NCI-H2081 treated with DMSO at 0.1 percent for 48 hours (cell line): Measurements from ENCODE around the gene KRTAP10-3.

Experiments
- DNase-seq: peaks from one replicate; lab custom pipeline; 2025; lab: John Stamatoyannopoulos, UW

KRTAP10-3 gene

DNA sequence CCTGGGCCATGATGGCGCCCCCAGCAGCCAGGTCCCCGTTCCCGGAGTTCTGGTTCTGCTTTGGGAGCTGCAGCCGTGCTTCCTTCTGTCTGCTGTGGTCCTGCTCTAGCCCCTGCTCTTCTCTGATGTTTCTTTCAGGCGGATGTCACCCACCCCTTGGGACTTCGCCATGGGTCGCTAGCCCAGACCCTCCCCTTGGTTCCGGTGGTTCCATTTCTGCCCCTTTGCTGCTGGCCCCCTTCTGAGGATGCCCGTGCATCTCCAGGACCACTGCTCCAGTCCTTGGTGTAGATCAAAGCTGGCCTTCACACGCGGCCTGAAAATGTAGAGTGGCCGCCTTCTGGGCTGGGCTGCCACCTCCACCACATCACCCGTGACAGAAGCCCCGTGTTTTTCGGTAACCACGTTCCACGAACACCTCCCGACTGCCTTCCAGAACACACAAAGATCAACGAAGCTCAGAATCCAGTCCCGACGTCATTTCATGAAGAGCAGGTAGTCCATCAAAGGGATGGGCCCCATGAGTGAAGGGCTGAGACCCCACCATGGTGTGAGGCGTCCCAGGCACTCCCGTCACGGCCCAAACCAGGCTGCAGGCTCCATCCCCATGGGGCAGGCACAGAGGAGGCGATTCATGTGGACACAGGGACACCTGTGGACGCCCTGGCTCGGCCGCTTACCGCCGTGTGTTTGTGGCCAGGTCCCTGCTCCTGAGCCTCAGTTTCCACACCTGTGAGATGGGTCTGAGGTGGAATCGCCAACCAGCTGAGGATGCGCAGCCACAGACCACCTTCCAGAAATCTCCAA is 43.0 kb downstream of the KRTAP10-3 start:
- DNase-seq: no peak

DNA sequence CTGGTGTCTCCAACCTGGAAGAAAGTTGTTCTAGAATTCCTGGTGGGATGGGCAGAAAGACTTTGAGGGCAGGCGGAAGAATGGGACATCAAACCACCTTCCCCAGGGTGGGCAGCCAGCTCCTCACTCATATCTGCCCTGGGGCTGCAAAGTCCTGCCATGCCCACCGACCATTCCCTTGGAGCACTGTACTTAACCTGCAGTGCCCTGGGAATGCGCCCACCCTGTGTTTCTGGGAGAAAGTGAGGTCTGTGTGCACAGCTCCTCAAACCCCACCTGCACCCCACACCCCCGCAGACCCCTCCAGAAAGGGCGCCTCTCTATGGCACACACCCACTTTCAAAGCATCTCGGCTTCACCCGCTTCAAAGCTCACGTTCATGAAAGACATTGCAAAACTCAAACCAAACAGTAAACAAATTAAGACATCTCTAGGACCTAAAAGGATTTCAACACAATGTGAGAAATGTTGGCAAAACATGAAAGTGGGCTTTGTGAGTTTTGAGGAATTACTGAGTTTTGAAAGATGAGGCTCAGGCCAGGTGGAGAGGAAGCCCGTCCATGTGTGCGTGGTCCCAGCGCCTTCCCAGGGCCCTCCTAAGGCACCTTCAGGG is 43.7 kb downstream of the KRTAP10-3 start:
- no peak for DNase-seq

DNA sequence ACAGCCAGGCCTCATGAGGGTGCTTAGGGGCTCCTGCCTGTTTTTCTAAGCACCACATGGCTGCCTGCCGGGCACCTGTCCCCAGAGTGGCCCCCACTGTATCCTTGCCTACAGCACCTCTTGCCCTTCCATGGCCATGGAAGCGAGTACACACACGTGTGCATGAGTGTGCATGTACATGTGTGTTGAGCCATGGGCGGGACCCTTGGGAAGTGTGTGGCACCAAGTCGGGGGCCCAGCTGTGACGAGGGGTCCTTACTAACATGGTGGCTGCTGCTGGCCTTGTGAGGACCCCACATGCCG is 44.4 kb downstream of the KRTAP10-3 start:
- no peak for DNase-seq

DNA sequence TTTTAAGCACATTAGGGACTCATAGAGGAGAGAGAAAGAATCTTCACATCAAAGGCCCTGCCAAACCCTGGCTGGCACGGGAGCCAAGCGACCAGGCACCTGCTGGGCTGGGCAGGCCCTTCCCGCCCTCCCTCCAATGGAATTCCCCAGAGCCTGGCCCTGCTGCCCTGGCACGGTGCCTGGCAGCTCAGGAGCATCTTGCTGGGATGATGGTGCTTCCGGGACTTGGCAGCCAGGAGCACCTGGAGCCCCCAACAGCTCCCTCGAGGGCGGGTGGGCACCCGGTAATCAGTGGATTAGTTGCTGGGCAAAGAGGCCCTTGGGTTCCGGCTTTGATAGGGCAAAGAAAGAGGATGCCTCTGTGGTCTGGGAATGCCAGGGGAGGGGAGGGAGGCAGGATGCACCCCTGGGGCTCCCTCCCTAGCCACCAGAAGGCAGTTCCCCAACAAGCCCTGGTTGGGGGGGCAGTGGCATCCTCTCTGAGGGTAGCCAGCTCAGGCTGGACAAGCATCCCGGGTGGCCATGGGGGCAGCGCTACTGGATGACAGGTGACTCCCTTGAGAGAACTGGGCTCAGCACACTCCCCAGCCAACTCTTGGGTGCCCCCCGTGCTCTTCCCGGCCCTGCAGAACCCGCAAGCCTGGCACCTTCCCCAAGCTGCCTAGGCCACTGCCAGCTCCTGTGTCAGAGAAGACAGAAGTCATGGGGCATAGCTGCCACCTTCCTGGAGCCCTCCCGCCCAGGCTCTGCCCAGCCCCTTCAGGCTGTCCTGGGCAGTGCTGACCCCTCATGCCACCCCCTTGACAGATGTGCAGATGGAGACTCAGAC is 45.0 kb downstream of the KRTAP10-3 start:
- no peak for DNase-seq

DNA sequence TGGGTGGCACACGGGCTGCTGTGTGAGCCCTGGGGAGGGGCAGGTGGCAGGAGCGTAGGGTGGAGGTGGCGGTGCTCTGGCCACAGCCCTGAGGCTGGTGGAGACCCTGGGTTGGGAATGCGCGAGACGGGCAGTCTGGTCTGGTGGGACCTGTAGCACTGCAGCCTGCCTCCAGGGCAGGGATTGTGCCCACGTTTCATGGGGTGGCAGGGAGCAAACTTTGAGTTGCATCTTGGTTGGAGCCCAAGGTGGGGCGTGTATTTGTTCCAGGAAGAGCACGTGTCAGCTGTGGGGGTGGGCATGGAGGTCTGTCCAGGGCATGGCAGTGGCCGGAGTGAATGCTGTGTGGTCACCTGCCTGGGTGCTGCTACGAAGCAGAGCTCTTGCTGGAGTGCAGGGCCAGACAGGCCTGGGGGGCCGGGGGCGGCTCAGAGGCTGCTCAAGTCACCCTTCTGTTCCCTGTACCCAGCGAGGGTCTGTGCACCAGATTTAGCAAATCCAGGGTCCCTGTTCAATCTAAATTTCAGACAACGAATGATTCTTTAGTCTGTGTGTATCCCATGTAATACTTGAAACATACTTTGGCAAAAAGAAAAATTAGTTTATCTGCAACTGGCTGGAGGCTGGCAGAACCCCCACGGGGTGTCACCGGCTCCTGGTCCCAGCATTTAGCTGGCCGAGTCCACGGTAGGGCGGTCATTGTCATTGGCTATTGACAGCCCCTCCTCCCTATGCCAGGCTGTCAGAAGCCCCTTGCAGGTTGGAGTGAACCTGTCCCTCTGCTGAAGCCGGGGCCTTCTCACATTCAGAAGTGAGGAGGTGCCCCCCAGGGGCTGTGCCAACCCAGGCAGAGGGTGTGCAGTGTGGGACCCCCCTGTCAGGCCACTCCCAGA is 45.9 kb downstream of the KRTAP10-3 start:
- DNase-seq: no peak

DNA sequence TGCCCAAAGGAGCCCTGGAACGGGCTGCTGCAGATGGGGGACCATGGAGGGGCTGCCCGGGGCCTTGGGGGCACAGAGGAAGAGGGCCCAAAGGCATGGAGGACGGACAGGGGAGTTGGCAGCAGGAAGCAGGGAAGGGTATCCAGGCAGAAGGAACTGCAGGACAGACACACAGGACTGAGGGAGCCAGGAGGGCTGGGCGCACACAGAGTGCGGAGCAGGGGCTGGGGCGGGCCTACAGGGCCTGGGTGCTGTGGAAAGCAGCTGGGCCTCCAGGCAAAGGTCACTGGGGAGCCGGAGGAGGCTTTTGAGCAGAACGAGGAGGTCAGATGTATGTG is 46.7 kb downstream of the KRTAP10-3 start:
- DNase-seq: no peak

DNA sequence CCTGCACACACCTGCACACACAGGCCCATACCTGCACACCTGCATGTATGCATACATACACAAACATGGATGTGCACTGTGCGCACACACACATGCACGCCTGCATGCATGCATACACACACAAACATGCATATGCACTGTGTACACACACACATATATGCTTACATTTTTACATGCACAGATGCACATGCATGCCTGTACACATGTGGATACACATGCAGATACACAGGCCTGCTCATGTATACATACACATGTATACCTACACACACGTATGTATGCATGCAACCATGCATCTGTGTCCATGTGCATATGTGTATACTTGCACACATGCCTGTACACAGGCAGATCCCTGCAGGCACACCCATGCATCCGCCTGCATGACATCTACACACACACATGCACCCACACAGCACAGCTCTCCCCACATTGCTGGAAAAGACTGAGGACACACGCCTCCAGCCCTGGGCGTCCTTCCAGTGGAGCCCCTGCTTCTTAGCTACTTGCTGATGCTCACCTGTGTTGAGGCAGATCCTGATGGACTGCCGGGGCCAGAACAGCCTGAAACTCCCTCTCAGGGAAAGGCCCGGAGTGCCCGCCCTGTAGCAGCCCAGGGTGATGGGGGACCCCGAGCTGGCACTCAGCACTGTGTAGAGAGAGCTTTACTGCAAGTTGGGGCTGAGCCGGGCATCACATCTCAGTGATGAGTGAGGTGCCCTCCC is 47.2 kb downstream of the KRTAP10-3 start:
- DNase-seq: no peak

DNA sequence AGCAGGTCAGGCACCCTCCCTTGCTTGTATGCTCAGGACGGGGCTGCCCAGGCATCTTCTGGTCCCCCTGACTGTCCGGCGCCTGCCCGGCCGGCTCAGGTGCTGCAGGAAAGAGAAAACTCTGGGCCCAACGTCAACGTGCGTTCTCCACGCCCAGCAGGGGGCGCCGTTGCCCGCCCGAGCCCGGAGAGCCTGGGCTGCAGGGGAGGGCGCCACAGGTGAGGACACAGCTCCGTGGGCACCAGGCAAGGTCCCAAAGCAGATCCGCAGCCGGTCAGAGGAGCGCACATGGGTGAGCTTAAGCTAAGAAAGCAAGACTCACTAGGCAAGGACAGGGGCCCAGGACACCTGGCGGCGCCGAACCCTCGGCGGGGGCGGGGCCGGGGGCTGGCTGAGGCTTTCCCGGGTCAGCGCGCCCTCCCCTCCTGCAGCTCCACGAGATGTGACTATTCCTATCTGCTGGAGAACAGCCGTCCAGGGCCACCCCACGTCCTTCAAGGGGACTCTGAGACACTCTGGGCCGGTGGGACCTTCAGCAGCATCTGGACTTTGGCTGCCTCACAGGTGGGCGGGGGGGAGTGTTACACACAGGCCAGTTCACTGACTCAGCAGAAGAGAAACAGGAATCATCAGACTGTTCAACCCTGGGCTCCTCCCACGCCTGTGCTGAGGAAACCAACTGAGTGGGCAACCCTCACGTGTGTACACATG is 47.9 kb downstream of the KRTAP10-3 start:
- DNase-seq: peak; percentile 0

DNA sequence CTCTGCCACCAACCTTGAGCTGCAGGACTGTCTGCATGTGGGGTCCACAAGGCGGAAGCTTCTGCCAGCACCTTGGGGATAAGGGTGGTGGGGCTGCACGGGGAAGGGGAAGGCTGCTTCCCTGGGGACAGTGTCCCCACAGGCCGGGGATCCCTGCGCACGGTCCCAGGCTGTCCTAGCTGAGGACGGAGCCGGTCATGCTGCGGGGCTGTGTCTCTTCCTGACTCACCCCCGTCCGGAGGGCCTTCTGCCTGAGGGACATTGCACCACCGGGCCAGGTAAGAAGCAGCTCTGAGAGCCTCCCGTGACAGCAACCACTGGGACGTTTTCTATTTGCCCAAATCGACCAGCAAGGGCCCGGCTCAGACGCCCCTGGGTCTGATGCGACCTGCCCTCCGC is 48.5 kb downstream of the KRTAP10-3 start:
- DNase-seq: no peak

DNA sequence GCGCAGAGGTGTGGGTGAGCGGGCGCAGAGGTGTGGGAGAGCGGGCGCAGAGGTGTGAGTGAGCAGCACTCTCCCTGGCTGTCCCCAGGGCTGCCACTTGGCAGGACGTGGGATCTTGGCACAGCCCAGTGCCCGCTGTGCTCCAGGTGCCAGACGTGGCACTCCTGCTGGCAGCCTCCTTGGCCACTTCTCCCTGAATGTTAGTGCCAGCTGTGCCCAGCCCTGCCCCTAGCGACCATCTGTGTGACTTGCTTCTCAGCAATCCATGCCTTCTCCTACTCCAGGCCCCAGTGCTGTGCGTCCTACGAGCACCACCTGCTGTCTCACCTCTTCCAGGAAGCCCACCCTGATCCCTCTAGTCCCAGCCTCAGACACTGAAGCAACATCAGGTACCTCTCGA is 49.1 kb downstream of the KRTAP10-3 start:
- peak; percentile 37 for DNase-seq

DNA sequence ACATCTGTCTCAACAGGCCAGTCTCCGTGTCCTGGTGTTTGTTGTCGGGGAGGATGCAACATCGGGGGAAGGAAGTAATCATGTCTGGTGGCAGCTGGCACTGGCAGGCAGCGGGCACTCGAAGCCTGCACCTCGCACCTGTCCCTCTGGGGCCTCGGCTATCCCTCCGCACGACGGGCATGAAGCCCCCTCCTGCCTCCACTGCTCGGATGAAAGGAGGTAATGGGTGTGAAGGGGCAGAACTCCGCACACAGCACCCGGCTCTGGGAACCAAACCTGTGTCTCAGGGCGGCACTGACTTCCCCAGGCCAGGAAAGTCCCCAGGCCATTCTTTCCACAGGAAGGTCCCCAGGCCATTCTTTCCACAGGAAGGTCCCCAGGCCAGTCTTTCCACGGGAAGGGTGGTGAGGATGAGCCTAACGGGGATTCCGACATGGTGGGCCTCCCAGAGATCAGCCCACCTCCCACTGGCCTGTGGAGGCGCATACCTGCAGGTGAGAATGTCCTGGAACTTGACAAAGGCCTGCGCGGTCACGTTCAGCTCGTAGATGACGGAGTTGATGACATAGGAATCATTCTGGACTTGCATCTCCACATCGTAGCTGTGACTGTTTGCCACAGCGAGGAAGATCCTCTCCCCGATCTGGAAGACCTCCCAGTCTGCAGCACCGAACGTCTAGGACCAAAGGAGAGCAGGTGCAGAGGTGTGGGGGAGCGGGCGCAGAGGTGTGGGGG is 49.7 kb downstream of the KRTAP10-3 start:
- no peak for DNase-seq

DNA sequence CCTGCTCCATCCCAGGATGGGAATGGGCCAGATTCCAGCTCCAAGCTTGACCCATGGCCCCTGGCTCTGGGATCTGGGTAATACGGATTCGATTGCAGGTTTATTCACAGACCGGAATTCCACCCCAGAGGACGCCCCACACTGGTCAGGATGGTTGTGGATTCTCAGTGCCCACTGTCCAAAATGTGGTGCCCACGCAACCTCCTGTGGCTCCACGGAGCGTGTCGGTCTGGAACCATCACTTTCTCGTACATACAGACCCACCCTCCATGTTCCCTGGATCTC is 50.2 kb downstream of the KRTAP10-3 start:
- DNase-seq: no peak
